Neutrophil (primary cell): ENCODE results near the gene PEX16.
A peak's percentile ranks its signal among the peaks of the same experiment; 100 is the strongest.

ENCODE experiments used
- H3K27ac ChIP-seq: fragments of 200-600 bp; sonication (generic); 2 replicates; pipeline ENCODE4 v1.5.1; 2016; ENCODE audit warnings: mild to moderate bottlenecking, moderate library complexity
- H3K27me3 ChIP-seq: fragments of 200-600 bp; sonication (generic); 2 replicates; pipeline ENCODE4 v1.6.0; 2016; ENCODE audit warnings: mild to moderate bottlenecking
- H3K36me3 ChIP-seq: fragments of 200-600 bp; sonication (generic); 2 replicates; pipeline ENCODE4 v1.5.1; 2017
- H3K4me1 ChIP-seq, 2 experiments: fragments of 200-600 bp in 1 of 2; sonication (generic) in 1 of 2; 1 replicate in 1 of 2; 2 replicates in 1 of 2; pipeline versions ENCODE4 v1.5.1 to v1.6.1; 2013 to 2016; ENCODE audit warnings: low read depth in 1 of 2, low read length in 1 of 2, mild to moderate bottlenecking in 1 of 2, moderate library complexity in 1 of 2; ENCODE audit not compliant: control insufficient read depth in 1 of 2, insufficient read depth in 1 of 2
- H3K4me3 ChIP-seq, 2 experiments: fragments of 200-600 bp in 1 of 2; sonication (generic) in 1 of 2; 1 replicate in 1 of 2; 2 replicates in 1 of 2; pipeline ENCODE4 v1.5.1; 2013 to 2016; ENCODE audit warnings: low read depth in 1 of 2, low read length in 1 of 2, mild to moderate bottlenecking in 1 of 2, moderate library complexity in 1 of 2
- H3K9me3 ChIP-seq: fragments of 200-600 bp; sonication (generic); 2 replicates; pipeline ENCODE4 v1.5.1; 2016
- CTCF ChIP-seq: fragments of 200-600 bp; sonication (generic); IDR thresholded peaks from 2 replicates; pipeline ENCODE4 v1.5.1; 2016; ENCODE audit warnings: antibody characterized with exemption

The PEX16 gene

GRCh38 chr11:45933846-45934579 is 16.3 kb upstream of the PEX16 start:
- Histone ChIP-seq H3K36me3 (peaks cover 86% of the 10 kb centered on the region), H3K27ac (no peak overlapping the region), H3K4me1 (peaks cover 16 to 36% of the 10 kb centered on the region in 2 experiments), H3K9me3 (no peaks in the 10 kb centered on the region), H3K27me3 (no peaks in the 10 kb centered on the region), H3K4me3 (no peak overlapping the region)
- no peak for TF ChIP-seq CTCF

- no peaks in the 10 kb centered on the region for H3K27me3 ChIP-seq
- H3K27ac ChIP-seq = no peak overlapping the region
- H3K9me3 ChIP-seq = no peaks in the 10 kb centered on the region
- H3K4me1 ChIP-seq = peaks cover 16 to 36% of the 10 kb centered on the region in 2 experiments
- H3K36me3 ChIP-seq = peaks cover 78% of the 10 kb centered on the region
- no peak overlapping the region for H3K4me3 ChIP-seq
- TF ChIP-seq CTCF = no peak
Measured at GRCh38 chr11:45933131-45933831, 15.6 kb upstream of the PEX16 start.

GRCh38 chr11:45932217-45932616 is 14.5 kb upstream of the PEX16 start:
- no peaks in the 10 kb centered on the region for H3K9me3 ChIP-seq
- peak overlapping the region; percentile 52 for H3K27ac ChIP-seq
- peaks cover 16 to 39% of the 10 kb centered on the region in 2 experiments for H3K4me1 ChIP-seq
- H3K4me3 ChIP-seq = no peak overlapping the region
- H3K36me3 ChIP-seq = peaks cover 68% of the 10 kb centered on the region
- no peaks in the 10 kb centered on the region for H3K27me3 ChIP-seq
- no peak for TF ChIP-seq CTCF

GRCh38 chr11:45931739-45932138 is 14.1 kb upstream of the PEX16 start:
- TF ChIP-seq CTCF = no peak
- no peaks in the 10 kb centered on the region for H3K27me3 ChIP-seq
- peaks cover 63% of the 10 kb centered on the region for H3K36me3 ChIP-seq
- no peak overlapping the region for H3K4me3 ChIP-seq
- H3K4me1 ChIP-seq = peaks cover 16 to 41% of the 10 kb centered on the region in 2 experiments
- H3K27ac ChIP-seq = peak overlapping the region; percentile 52
- H3K9me3 ChIP-seq = no peaks in the 10 kb centered on the region

- peaks cover 16 to 41% of the 10 kb centered on the region in 2 experiments for H3K4me1 ChIP-seq
- peaks cover under 1% of the 10 kb centered on the region for H3K27me3 ChIP-seq
- H3K27ac ChIP-seq = peak overlapping the region; percentile 52
Measured at GRCh38 chr11:45930951-45931570, 13.4 kb upstream of the PEX16 start.

More at GRCh38 chr11:45930951-45931570, 13.4 kb upstream of the PEX16 start:
- TF ChIP-seq CTCF = no peak
- Histone ChIP-seq H3K9me3 (no peaks in the 10 kb centered on the region), H3K36me3 (peaks cover 56% of the 10 kb centered on the region), H3K4me3 (no peak overlapping the region)
